ENCODE measurements around the gene POU2F3. TPM values are rescaled to one million over a fixed set of nuclear protein-coding genes. Genes with fewer than 3 reads are reported as not detected.

Gene POU2F3
- total RNA-seq, 1 donor from 2014 or later: not detected

DNA sequence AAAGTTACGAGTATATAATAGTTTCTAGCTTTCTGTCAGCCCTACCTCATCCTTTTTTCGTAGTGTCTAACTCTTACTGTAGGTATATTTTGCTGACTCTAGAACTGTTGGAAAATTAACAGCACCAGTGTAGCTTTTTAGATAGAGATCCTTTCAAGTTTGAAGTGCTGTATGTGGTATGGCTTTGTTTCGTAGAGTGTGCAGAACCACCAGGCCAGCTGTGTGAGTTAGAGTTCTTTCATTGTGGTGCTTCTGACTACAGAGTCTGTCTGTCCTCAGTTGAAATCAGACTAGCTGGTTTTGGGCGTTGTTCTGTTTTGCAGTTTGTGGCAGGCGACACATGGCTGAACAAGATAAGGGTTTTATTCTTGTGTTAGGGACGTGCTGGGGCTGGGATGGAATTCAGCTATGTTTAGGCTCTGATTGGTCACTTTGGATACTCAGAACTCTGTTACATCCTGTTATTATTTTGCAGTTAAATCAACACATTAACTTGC is 99.5 kb downstream of the POU2F3 start:
- Mint-ChIP-seq H3K4me1 (peaks cover 35% of the 10 kb centered on the region), H3K27ac (no peak overlapping the region), H3K9me3 (peaks cover 6% of the 10 kb centered on the region), H3K27me3 (peaks cover 54% of the 10 kb centered on the region), H3K4me3 (peak overlapping the region; percentile 16), H3K36me3 (ENCODE audit: low read depth) (peaks cover 9% of the 10 kb centered on the region)
- intact Hi-C loops (cut with micrococcal nuclease): loop anchor here (10.0 kb wide), 2 partner anchors 465 to 855 kb away; no protein-coding TSS in a partner anchor
- peak; percentile 63 for DNase-seq

DNA sequence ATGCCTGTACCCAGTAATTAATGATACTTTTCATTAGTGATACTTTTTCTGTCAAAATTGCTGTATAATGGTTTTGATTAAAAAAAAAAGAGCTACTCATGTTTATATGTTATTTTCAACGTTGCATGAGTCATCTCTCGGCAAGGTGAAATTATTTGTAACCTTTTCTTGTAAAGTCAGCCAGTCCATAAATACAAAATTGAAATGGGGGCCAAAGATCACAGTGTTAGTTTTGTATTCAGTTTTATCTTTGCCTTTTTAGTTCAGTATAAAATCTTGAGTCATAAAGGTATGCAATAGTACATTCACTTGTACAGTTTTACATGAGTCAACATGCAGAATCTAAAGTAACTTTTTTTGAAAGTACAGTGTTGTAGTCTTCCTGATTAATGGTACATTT is 100.6 kb downstream of the POU2F3 start:
- Mint-ChIP-seq H3K36me3 (ENCODE audit: low read depth) (peaks cover 9% of the 10 kb centered on the region), H3K4me1 (peaks cover 39% of the 10 kb centered on the region), H3K9me3 (peaks cover 6% of the 10 kb centered on the region), H3K27ac (no peak overlapping the region), H3K27me3 (peaks cover 54% of the 10 kb centered on the region), H3K4me3 (no peak overlapping the region)
- intact Hi-C loops (cut with micrococcal nuclease): loop anchor here (5.0 kb wide), 1 partner anchor 93 kb away; no protein-coding TSS in a partner anchor
- DNase-seq: no peak

DNA sequence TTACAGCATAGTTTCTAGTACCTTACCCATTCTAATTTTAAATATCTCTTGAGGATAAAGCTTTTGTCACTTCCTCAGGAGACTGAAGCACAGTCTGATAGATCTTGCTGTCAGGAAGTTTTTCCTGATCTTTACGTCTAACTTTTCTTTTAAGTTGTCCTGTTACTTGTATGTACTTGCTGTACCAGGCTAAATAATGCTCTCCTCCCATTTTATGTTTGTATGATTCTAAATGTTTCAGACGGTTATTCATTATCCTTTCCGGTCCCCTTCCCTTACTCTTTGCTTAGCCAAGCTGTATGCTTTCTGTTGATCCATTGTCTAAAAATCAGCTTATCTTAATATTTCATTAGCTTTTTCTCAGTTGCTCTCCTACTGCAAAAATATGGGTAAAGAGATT is 102.3 kb downstream of the POU2F3 start:
- peaks cover 6% of the 10 kb centered on the region for H3K9me3 Mint-ChIP-seq
- H3K36me3 Mint-ChIP-seq (ENCODE audit: low read depth): peaks cover 5% of the 10 kb centered on the region
- DNase-seq: no peak
- intact Hi-C loops (cut with micrococcal nuclease): loop anchor here (5.0 kb wide), 1 partner anchor 95 kb away; no protein-coding TSS in a partner anchor
- peaks cover 38% of the 10 kb centered on the region for H3K4me1 Mint-ChIP-seq
- H3K27ac Mint-ChIP-seq: no peak overlapping the region
- H3K27me3 Mint-ChIP-seq: peaks cover 64% of the 10 kb centered on the region
- H3K4me3 Mint-ChIP-seq: no peak overlapping the region

DNA sequence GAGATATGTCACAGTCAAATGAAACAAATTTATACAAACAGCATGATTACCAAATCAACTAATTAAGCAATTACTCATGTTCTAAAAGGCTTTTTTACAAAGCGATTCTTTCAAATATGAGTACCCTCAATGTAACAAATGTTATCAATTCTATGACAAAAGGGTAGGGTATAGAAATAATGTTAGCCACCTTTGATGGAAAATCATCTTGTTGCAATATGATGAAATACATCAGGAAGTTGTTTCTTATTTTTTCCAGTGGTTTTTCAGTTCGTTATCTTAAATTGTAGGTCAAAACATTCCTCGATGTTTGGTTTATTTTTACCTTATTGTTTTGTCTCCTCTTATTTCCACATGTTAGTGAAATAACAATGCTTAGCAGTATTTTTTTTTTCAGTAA is 102.7 kb downstream of the POU2F3 start:
- intact Hi-C loops (cut with micrococcal nuclease): loop anchor here (5.0 kb wide), 1 partner anchor 95 kb away; no protein-coding TSS in a partner anchor
- H3K4me3 Mint-ChIP-seq: no peak overlapping the region
- DNase-seq: no peak
- peaks cover 64% of the 10 kb centered on the region for H3K27me3 Mint-ChIP-seq
- H3K36me3 Mint-ChIP-seq (ENCODE audit: low read depth): peaks cover 5% of the 10 kb centered on the region
- peaks cover 35% of the 10 kb centered on the region for H3K4me1 Mint-ChIP-seq
- H3K9me3 Mint-ChIP-seq: peaks cover 6% of the 10 kb centered on the region
- no peak overlapping the region for H3K27ac Mint-ChIP-seq

DNA sequence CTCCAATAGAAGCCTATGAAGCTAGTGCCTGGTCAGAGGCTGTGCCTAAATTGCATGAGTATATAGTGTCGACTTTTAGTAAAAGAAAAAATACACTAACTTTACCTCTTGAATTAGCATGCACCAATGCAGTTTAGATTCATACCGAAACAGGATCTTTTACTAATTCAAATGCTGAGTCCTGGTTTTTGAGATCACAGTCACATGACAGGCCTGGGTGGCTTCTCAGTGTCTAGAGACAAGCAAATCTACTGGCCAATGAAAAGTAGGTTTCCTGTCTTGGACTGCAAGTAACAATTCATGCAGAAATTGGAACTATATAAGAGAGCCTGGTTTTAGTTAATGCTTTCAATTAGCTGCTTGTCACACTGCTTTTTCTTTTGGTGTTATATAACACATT is 103.5 kb downstream of the POU2F3 start:
- Mint-ChIP-seq H3K36me3 (ENCODE audit: low read depth) (peaks cover 3% of the 10 kb centered on the region), H3K9me3 (peaks cover 6% of the 10 kb centered on the region), H3K27me3 (peaks cover 62% of the 10 kb centered on the region), H3K4me3 (no peak overlapping the region), H3K27ac (no peak overlapping the region), H3K4me1 (peaks cover 30% of the 10 kb centered on the region)
- intact Hi-C loops (cut with micrococcal nuclease): loop anchor here (5.0 kb wide), 1 partner anchor 96 kb away; no protein-coding TSS in a partner anchor
- no peak for DNase-seq

DNA sequence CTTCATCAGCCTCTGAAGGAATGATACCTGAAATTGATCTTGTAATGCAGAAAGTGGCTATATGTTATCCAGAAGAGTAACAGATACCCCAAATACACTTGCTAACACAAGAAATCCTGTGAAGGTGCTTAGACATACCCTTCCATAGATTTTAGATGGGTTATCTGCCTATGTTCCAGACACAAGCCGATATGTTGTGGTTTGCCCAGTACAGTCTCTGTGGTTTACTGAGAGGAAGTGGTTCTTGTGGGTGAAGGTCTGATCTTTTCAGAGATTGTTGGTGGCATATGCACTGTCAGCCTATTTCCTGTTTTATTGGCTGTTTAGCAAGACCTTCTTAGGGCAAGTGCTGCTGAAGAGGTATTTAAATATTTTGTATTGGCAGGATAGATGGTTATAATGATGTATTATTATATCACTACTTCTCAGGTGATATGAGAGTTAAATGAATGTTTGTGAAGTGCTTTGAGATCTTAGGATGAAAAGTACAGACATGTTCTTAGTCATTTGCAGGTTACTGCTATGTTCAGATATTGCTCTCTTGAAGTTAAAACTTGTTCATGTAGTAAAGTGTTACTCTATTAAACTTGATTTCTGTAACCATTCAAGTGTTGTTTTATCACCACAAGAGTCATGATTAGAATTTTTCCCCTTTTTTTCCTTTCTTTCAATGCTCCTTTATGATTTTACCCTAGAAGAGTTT is 104.5 kb downstream of the POU2F3 start:
- DNase-seq: peak; percentile 92
- Mint-ChIP-seq H3K27ac (peak overlapping the region; percentile 38), H3K9me3 (peaks cover 6% of the 10 kb centered on the region), H3K4me1 (peaks cover 25% of the 10 kb centered on the region), H3K36me3 (ENCODE audit: low read depth) (peaks cover 3% of the 10 kb centered on the region), H3K4me3 (peak overlapping the region; percentile 61), H3K27me3 (peaks cover 64% of the 10 kb centered on the region)
- intact Hi-C loops (cut with micrococcal nuclease): loop anchor here (5.0 kb wide), 1 partner anchor 97 kb away; no protein-coding TSS in a partner anchor

DNA sequence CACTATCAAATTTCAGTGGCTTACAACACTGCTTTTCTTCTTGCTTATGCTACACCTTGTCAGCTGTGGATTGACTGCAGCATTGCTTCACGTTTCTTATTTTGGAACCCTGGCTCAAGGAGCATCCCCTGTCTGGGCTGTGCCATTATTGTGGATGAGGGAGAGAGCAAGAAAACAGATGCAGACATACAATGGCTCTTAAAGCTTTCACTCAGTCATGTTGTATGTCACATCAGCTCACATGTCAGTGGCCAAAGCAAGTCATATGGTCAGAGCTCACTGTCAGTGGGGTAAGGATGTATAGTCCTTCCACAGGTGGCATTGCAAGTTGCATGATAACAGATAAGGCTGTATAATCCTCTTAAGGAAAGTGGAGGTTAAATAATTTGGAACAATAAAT is 106.3 kb downstream of the POU2F3 start:
- intact Hi-C loops (cut with micrococcal nuclease): no loop called here
- peaks cover 63% of the 10 kb centered on the region for H3K27me3 Mint-ChIP-seq
- DNase-seq: no peak
- peaks cover 6% of the 10 kb centered on the region for H3K9me3 Mint-ChIP-seq
- peaks cover 16% of the 10 kb centered on the region for H3K4me1 Mint-ChIP-seq
- H3K36me3 Mint-ChIP-seq (ENCODE audit: low read depth): peaks cover 3% of the 10 kb centered on the region
- H3K27ac Mint-ChIP-seq: no peak overlapping the region
- H3K4me3 Mint-ChIP-seq: no peak overlapping the region

DNA sequence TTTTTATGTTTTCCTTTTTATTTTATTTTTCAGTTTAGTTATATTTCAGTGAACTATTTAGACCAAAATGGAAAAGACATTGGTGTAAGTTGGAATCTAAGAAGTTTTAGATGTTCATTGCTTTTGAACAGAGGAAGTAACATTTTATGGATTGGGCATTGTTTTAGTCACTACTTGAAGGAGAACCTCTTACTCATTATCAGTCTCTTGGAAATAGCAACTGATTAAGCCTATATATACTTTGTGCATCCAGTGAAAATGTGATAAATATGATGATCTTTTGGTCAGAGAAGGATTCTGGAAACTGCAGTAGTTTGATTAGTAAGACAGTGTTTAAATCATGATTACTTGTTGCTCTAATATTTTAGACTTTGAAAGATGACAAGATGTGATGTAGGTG is 110.7 kb downstream of the POU2F3 start:
- H3K9me3 Mint-ChIP-seq: no peaks in the 10 kb centered on the region
- H3K27ac Mint-ChIP-seq: no peak overlapping the region
- no peaks in the 10 kb centered on the region for H3K36me3 Mint-ChIP-seq (ENCODE audit: low read depth)
- peaks cover 65% of the 10 kb centered on the region for H3K27me3 Mint-ChIP-seq
- no peak overlapping the region for H3K4me3 Mint-ChIP-seq
- H3K4me1 Mint-ChIP-seq: peaks cover 3% of the 10 kb centered on the region
- no peak for DNase-seq
- intact Hi-C loops (cut with micrococcal nuclease): no loop called here

DNA sequence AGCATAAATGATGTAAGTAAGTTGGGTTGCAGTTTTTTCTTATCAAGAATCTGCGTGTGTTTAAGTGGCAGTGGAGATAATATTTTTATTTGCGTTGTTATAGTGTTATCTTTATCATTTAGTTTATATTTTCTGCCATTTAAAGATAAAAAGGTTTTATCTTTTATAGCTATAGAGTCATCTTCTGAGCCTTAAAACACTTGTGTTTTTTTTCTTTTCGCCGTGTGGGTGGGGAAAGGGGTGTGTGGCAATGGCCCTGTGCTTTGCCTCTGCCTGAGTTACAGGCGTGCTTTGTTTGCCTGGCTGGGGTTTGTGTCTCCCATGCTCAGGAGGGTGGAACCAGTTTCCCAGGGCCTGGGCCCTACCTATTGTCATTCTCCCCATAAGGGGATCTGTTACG is 112.5 kb downstream of the POU2F3 start:
- no peak overlapping the region for H3K27ac Mint-ChIP-seq
- no peaks in the 10 kb centered on the region for H3K4me1 Mint-ChIP-seq
- no peak for DNase-seq
- H3K9me3 Mint-ChIP-seq: no peaks in the 10 kb centered on the region
- no peak overlapping the region for H3K4me3 Mint-ChIP-seq
- no peaks in the 10 kb centered on the region for H3K36me3 Mint-ChIP-seq (ENCODE audit: low read depth)
- intact Hi-C loops (cut with micrococcal nuclease): no loop called here
- H3K27me3 Mint-ChIP-seq: peaks cover 52% of the 10 kb centered on the region

DNA sequence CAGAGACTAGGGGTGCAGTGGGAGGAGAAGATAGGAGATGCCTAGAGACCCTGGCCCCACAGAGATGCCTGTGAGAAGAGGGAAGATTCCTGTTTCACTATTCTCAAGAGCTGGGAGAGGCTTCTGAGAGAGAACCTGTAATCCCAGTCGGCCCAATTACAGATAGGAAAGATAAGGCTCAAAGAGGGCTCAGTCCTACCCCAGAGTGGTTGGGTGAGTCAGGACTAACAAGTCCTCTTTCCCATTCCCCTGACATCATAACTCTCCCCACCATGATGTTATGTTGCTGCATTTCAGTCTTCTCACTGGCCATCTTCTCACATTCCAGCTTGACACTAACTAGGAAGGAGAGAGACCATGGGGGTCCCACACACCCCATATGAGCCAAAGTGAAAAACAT is 114.1 kb downstream of the POU2F3 start:
- Mint-ChIP-seq H3K27me3 (peaks cover 52% of the 10 kb centered on the region), H3K36me3 (ENCODE audit: low read depth) (no peaks in the 10 kb centered on the region), H3K4me3 (no peak overlapping the region), H3K27ac (no peak overlapping the region), H3K9me3 (no peaks in the 10 kb centered on the region), H3K4me1 (no peaks in the 10 kb centered on the region)
- intact Hi-C loops (cut with micrococcal nuclease): no loop called here
- no peak for DNase-seq

DNA sequence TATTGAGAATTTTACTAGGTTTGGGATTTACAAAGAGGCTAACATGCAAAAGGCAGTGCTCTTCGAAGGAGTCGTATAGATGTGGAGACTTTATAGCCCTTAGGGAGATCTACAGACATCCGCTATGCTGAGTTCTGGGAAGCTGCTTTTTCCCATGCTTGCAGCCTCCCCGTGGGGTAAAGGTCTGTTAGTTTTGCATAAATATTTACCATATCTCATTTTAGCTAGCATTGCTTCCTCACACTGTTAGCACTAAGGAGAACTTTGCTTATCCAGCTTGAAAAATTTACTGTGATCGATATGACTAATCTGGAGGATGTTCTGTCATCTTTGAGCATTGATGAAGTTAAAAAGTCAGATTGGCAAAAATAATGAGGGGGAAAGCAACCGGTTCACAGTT is 114.8 kb downstream of the POU2F3 start:
- Mint-ChIP-seq H3K27me3 (peaks cover 48% of the 10 kb centered on the region), H3K27ac (no peak overlapping the region), H3K4me1 (no peaks in the 10 kb centered on the region), H3K4me3 (no peak overlapping the region), H3K36me3 (ENCODE audit: low read depth) (no peaks in the 10 kb centered on the region), H3K9me3 (no peaks in the 10 kb centered on the region)
- intact Hi-C loops (cut with micrococcal nuclease): no loop called here
- no peak for DNase-seq

DNA sequence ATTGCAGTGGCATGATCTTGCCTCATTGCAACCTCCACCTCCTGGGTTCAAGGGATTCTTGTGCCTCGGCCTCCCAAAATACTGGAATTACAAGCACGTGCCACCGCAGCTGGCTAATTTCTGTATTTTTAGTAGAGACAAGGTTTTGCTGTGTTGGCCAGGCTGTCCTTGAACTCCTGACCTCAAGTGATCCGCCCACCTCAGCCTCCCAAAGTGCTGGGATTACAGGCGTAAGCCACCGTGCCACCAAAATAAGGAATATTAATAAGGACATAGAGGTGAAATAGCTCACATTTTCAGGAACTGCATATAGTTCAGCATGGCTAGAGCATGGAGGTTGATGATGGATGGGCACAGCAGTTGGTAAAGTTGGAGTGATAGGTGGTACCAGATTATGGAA is 117.7 kb downstream of the POU2F3 start:
- Mint-ChIP-seq H3K27ac (no peak overlapping the region), H3K4me1 (no peaks in the 10 kb centered on the region), H3K36me3 (ENCODE audit: low read depth) (no peaks in the 10 kb centered on the region), H3K9me3 (no peaks in the 10 kb centered on the region), H3K27me3 (peaks cover 38% of the 10 kb centered on the region), H3K4me3 (no peak overlapping the region)
- intact Hi-C loops (cut with micrococcal nuclease): no loop called here
- no peak for DNase-seq

DNA sequence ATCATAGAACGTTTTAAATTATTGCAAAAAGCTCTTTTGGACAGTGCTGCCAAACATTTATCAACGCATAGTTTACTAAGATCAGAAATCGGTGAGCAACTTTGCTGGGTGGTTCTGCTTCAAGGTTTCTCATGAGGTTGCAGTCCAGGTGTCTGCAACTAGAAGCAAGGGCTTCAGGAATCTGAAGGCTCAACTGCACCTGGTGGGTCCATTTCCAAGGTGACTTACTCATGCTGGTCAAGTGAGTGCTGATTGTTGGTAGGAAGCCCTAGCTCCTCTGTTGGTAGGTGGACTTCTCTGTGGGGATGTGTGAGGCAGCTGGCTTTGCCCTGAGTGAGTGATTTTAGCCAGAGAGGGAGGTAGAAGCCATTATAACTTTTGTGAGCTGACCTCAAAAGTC is 118.8 kb downstream of the POU2F3 start:
- no peak for DNase-seq
- intact Hi-C loops (cut with micrococcal nuclease): no loop called here
- H3K9me3 Mint-ChIP-seq: no peaks in the 10 kb centered on the region
- H3K27me3 Mint-ChIP-seq: peaks cover 36% of the 10 kb centered on the region
- H3K36me3 Mint-ChIP-seq (ENCODE audit: low read depth): no peaks in the 10 kb centered on the region
- no peak overlapping the region for H3K4me3 Mint-ChIP-seq
- no peak overlapping the region for H3K27ac Mint-ChIP-seq
- H3K4me1 Mint-ChIP-seq: no peaks in the 10 kb centered on the region

DNA sequence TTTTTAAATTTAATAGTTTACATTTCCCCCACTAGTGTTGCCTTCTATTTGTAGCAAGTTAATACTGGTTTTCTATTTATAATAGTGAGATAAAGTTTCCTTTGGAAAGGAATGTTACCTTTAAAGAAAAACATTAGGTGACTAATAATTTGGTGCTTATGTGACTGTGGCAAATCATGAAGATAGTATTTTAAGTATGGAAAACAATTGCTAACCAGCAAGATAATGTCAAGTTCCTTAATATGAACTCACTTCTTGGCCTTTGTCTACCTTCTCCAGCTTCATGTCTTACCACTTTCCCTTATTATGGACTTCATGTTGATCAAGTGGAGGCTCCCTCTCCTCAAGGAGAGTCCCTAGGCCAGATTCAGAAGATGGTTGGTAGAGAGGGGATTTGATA is 123.5 kb downstream of the POU2F3 start:
- Mint-ChIP-seq H3K4me3 (no peak overlapping the region), H3K4me1 (no peaks in the 10 kb centered on the region), H3K27ac (no peak overlapping the region), H3K36me3 (ENCODE audit: low read depth) (no peaks in the 10 kb centered on the region), H3K9me3 (no peaks in the 10 kb centered on the region), H3K27me3 (peaks cover 22% of the 10 kb centered on the region)
- intact Hi-C loops (cut with micrococcal nuclease): no loop called here
- DNase-seq: no peak

Data from activated CD4-positive, alpha-beta T cell treated with anti-CD3 and anti-CD28 coated beads, Interleukin-2, amount 10 ng/mL, durations not matched to agents 24 days and 14 days (primary cell).